SK-N-SH (cell line): Measurements from ENCODE around the gene ERAL1. TPM values are rescaled to one million over a fixed set of nuclear protein-coding genes. Genes with fewer than 3 reads are reported as not detected.

ENCODE experiments used
- CTCF ChIA-PET: fragments of 300-600, 350-600 bp; formaldehyde crosslinking; extraction: SDS; loops from one replicate; lab custom pipeline; 2021; lab: Yijun Ruan, JAX
- POLR2A ChIA-PET: fragments of 350-600 bp; sonication (Branson Sonifier 250); formaldehyde crosslinking; extraction: SDS; loops from one replicate; lab custom pipeline; 2020; ENCODE audit warnings: antibody characterized with exemption, inconsistent platforms; lab: Yijun Ruan, JAX
- DNase-seq: peaks from one replicate; pipeline ENCODE4 v3.0.0; 2012
- H2AFZ ChIP-seq: fragments of 200-600 bp; sonication (generic); 2 replicates; pipeline ENCODE4 v1.8.1; 2016; ENCODE audit warnings: antibody characterized with exemption, mild to moderate bottlenecking, low read depth
- H3F3A ChIP-seq: fragments of 200-600 bp; sonication (generic); replicated peaks from 2 replicates; pipeline ENCODE3; 2016; ENCODE audit warnings: antibody characterized with exemption, mild to moderate bottlenecking; ENCODE audit not compliant: insufficient read depth
- H3K27ac ChIP-seq, 2 experiments: fragments of 200-500 bp in 1 of 2; fragments of 200-600 bp in 1 of 2; sonication (Bioruptor generic) in 1 of 2; sonication (generic), shearing (Covaris generic) in 1 of 2; 2 replicates each; pipeline versions ENCODE4 v1.5.1 to v1.6.1; 2014 to 2016; ENCODE audit warnings: low read depth in 2 of 2, inconsistent platforms in 1 of 2, low read length in 1 of 2, mild to moderate bottlenecking in 1 of 2, mixed read lengths in 1 of 2
- H3K27me3 ChIP-seq: fragments of 200-600 bp; sonication (generic), shearing (Covaris generic); 2 replicates; pipeline ENCODE4 v1.6.1; 2016; ENCODE audit warnings: mixed run types; ENCODE audit not compliant: insufficient read depth
- H3K36me3 ChIP-seq, 2 experiments: fragments of 200-500 bp in 1 of 2; fragments of 200-600 bp in 1 of 2; sonication (Bioruptor generic) in 1 of 2; sonication (generic) in 1 of 2; replicated peaks in 1 of 2; 2 replicates each; pipeline versions ENCODE3 to v1.5.1; 2014 to 2016; ENCODE audit warnings: low read length in 1 of 2, mild to moderate bottlenecking in 1 of 2; ENCODE audit not compliant: insufficient read depth in 2 of 2, control insufficient read depth in 1 of 2
- H3K4me1 ChIP-seq, 2 experiments: fragments of 200-500 bp in 1 of 2; fragments of 200-600 bp in 1 of 2; sonication (Bioruptor generic) in 1 of 2; sonication (generic), shearing (Covaris generic) in 1 of 2; 2 replicates each; pipeline versions ENCODE4 v1.5.1 to v1.6.1; 2014 to 2016; ENCODE audit warnings: low read depth in 1 of 2, low read length in 1 of 2, mixed run types in 1 of 2; ENCODE audit not compliant: insufficient read depth in 2 of 2, control insufficient read depth in 1 of 2
- H3K4me2 ChIP-seq: fragments of 200-600 bp; sonication (generic), shearing (Covaris generic); 2 replicates; pipeline ENCODE4 v1.6.1; 2017; ENCODE audit warnings: mixed run types
- H3K4me3 ChIP-seq, 2 experiments: fragments of 200-500 bp in 1 of 2; fragments of 200-600 bp in 1 of 2; sonication (Bioruptor generic) in 1 of 2; sonication (generic), shearing (Covaris generic) in 1 of 2; 2 replicates each; pipeline versions ENCODE4 v1.5.1 to v1.8.1; 2014 to 2016; ENCODE audit warnings: low read depth in 2 of 2, inconsistent platforms in 1 of 2, low read length in 1 of 2, mild to moderate bottlenecking in 1 of 2, mixed read lengths in 1 of 2, moderate library complexity in 1 of 2
- H3K79me2 ChIP-seq: fragments of 200-600 bp; sonication (generic); 2 replicates; pipeline ENCODE4 v1.8.1; 2017; ENCODE audit warnings: mild to moderate bottlenecking; ENCODE audit not compliant: insufficient read depth
- H3K9ac ChIP-seq: fragments of 200-600 bp; sonication (generic); 2 replicates; pipeline ENCODE4 v1.6.1; 2017; ENCODE audit warnings: mixed run types
- H3K9me2 ChIP-seq: fragments of 200-600 bp; sonication (generic); 2 replicates; pipeline ENCODE4 v1.6.1; 2017; ENCODE audit warnings: mixed run types
- H3K9me3 ChIP-seq: fragments of 200-600 bp; sonication (generic); 2 replicates; pipeline ENCODE4 v1.6.1; 2017; ENCODE audit warnings: mixed run types, mild to moderate bottlenecking, moderate library complexity
- H4K20me1 ChIP-seq: fragments of 200-600 bp; sonication (generic); 2 replicates; pipeline ENCODE4 v1.6.1; 2017; ENCODE audit warnings: mild to moderate bottlenecking, mixed run types; ENCODE audit not compliant: insufficient read depth
- CHD2 ChIP-seq: fragments of 150-350 bp; IDR thresholded peaks from 2 replicates; pipeline ENCODE4 v1.6.1; 2018; ENCODE audit warnings: low read length; ENCODE audit not compliant: partially characterized antibody
- ELF1 ChIP-seq: IDR thresholded peaks from 2 replicates; pipeline ENCODE4 v1.4.0; 2012
- EZH2phosphoT487 ChIP-seq: fragments of 200-600 bp; sonication (generic); IDR thresholded peaks from 2 replicates; pipeline ENCODE4 v1.6.1; 2017; ENCODE audit warnings: low read depth, mixed run types, mild to moderate bottlenecking, antibody characterized with exemption, moderate library complexity, borderline replicate concordance
- GATA2 ChIP-seq: sonication (generic); formaldehyde crosslinking; IDR thresholded peaks from 2 replicates; pipeline ENCODE4 v1.5.0; 2020; ENCODE audit warnings: mild to moderate bottlenecking, missing genetic modification reagents
- JUND ChIP-seq: IDR thresholded peaks from 2 replicates; pipeline ENCODE4 v1.4.0; 2012
- MEF2A ChIP-seq: IDR thresholded peaks from 2 replicates; pipeline ENCODE4 v1.4.0; 2012; ENCODE audit warnings: low read depth, borderline replicate concordance
- MXI1 ChIP-seq: IDR thresholded peaks from 2 replicates; pipeline ENCODE4 v1.6.1; 2012; ENCODE audit warnings: mild to moderate bottlenecking, low read depth, low read length, improper control_type of control experiment
- NRF1 ChIP-seq: IDR thresholded peaks from 2 replicates; pipeline ENCODE4 v1.6.1; 2012; ENCODE audit warnings: low read depth, mild to moderate bottlenecking, low read length
- POLR2AphosphoS5 ChIP-seq: IDR thresholded peaks from 2 replicates; pipeline ENCODE4 v1.6.1; 2012; ENCODE audit warnings: low read depth, low read length
- RAD21 ChIP-seq: IDR thresholded peaks from 2 replicates; pipeline ENCODE4 v1.6.1; 2012; ENCODE audit warnings: mild to moderate bottlenecking, low read length
- RFX5 ChIP-seq: IDR thresholded peaks from 2 replicates; pipeline ENCODE4 v1.6.1; 2012; ENCODE audit warnings: mild to moderate bottlenecking, improper control_type of control experiment, low read length
- TAF1 ChIP-seq: IDR thresholded peaks from 2 replicates; pipeline ENCODE4 v1.6.1; 2012; ENCODE audit warnings: low read depth, mild to moderate bottlenecking, low read length, moderate library complexity, borderline replicate concordance
- TEAD4 ChIP-seq: IDR thresholded peaks from 2 replicates; pipeline ENCODE4 v1.4.0; 2012; ENCODE audit warnings: mild to moderate bottlenecking, borderline replicate concordance; ENCODE audit not compliant: insufficient read depth
- WGBS: methylation state at CpG from one replicate; pipeline ENCODE4 v1.1.6; 2017; ENCODE audit warnings: low lambda C conversion rate; 5-methylcytosine and 5-hydroxymethylcytosine counted together
- polyA plus RNA-seq, 3 experiments: library from polyadenylated mRNA; depleted of rRNA; stranded (reverse); fragments of >200 nt; gene quantifications; 2 replicates each; pipeline ENCODE4 v1.2.3, GENCODE V29; 2012
- TF ChIP-seq, protein P1 (sequence below): IDR thresholded peaks from 2 replicates; pipeline ENCODE4 v1.6.1; 2012; ENCODE audit warnings: mild to moderate bottlenecking, low read depth, low read length, moderate library complexity
- TF ChIP-seq, protein P2 (sequence below): IDR thresholded peaks from 2 replicates; pipeline ENCODE4; 2012
- TF ChIP-seq, protein P3 (sequence below): IDR thresholded peaks from 2 replicates; pipeline ENCODE4 v1.4.0; 2012; ENCODE audit warnings: low read depth
- TF ChIP-seq, protein P4 (sequence below): IDR thresholded peaks from 2 replicates; pipeline ENCODE4 v1.4.0; 2012; ENCODE audit warnings: low read depth, borderline replicate concordance
- TF ChIP-seq, protein P5 (sequence below): fragments of 150-350 bp; IDR thresholded peaks from 2 replicates; pipeline ENCODE4 v1.6.1; 2016; ENCODE audit warnings: mild to moderate bottlenecking, low read depth, low read length

The ERAL1 gene
- polyA plus RNA-seq, 1 of the 3 experiments (the other 2 are of a cell fraction) = 57.3 TPM

DNA sequence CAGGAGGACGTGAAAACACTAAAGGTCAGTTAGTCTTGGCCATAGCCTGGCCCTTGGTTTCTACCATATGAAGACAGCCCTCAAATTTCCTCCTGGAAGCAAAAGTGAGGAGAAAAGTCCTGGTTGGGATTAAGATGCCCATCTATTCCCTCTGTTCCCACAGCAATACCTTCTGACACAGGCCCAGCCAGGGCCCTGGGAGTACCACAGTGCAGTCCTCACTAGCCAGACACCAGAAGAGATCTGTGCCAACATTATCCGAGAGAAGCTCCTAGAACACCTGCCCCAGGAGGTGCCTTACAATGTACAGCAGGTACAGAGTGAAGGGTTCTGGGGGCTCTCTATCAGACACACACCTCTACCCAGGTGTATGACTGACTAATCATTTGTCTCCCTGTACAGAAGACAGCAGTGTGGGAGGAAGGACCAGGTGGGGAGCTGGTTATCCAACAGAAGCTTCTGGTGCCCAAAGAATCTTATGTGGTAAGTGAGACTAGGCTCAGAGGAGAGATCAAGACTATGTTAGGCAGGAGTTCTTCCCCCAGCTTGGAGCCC lies 4.1 kb downstream of the ERAL1 start:
- WGBS = 42% methylated on average over 2 of the region's 2 CpGs
- H3K9me3 ChIP-seq = no peaks in the 10 kb centered on the region
- POLR2A ChIA-PET = interaction anchor here (0.5 kb wide), 1 partner anchor 11 kb away, joined by 3 read pairs; no protein-coding TSS in a partner anchor
- no peak overlapping the region for H3K4me2 ChIP-seq
- no peaks in the 10 kb centered on the region for H4K20me1 ChIP-seq
- no peak overlapping the region for H2AFZ ChIP-seq
- TF ChIP-seq TEAD4 = no peak
- TF ChIP-seq TAF1 = no peak
- TF ChIP-seq, protein P1, sequence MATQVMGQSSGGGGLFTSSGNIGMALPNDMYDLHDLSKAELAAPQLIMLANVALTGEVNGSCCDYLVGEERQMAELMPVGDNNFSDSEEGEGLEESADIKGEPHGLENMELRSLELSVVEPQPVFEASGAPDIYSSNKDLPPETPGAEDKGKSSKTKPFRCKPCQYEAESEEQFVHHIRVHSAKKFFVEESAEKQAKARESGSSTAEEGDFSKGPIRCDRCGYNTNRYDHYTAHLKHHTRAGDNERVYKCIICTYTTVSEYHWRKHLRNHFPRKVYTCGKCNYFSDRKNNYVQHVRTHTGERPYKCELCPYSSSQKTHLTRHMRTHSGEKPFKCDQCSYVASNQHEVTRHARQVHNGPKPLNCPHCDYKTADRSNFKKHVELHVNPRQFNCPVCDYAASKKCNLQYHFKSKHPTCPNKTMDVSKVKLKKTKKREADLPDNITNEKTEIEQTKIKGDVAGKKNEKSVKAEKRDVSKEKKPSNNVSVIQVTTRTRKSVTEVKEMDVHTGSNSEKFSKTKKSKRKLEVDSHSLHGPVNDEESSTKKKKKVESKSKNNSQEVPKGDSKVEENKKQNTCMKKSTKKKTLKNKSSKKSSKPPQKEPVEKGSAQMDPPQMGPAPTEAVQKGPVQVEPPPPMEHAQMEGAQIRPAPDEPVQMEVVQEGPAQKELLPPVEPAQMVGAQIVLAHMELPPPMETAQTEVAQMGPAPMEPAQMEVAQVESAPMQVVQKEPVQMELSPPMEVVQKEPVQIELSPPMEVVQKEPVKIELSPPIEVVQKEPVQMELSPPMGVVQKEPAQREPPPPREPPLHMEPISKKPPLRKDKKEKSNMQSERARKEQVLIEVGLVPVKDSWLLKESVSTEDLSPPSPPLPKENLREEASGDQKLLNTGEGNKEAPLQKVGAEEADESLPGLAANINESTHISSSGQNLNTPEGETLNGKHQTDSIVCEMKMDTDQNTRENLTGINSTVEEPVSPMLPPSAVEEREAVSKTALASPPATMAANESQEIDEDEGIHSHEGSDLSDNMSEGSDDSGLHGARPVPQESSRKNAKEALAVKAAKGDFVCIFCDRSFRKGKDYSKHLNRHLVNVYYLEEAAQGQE = no peak
- TF ChIP-seq MEF2A = no peak
- no peak for TF ChIP-seq POLR2AphosphoS5
- TF ChIP-seq GATA2 (CRISPR knock-in tag) = no peak
- no peaks in the 10 kb centered on the region for H3F3A ChIP-seq
- peaks cover 7 to 28% of the 10 kb centered on the region in 2 experiments for H3K36me3 ChIP-seq
- no peak for DNase-seq
- H3K79me2 ChIP-seq = peaks cover 14% of the 10 kb centered on the region
- no peak overlapping the region for H3K9ac ChIP-seq
- no peaks in the 10 kb centered on the region for H3K27me3 ChIP-seq
- H3K9me2 ChIP-seq = no peaks in the 10 kb centered on the region
- no peak overlapping the region for H3K4me3 ChIP-seq
- CTCF ChIA-PET = interaction anchor here (1.0 to 1.5 kb wide), 3 partner anchors 10 to 132 kb away, joined by 3 to 5 read pairs (median 4); no protein-coding TSS in a partner anchor
- peaks cover 0 to 5% of the 10 kb centered on the region in 2 experiments; a peak in 2 of 4 replicates for H3K4me1 ChIP-seq
- H3K27ac ChIP-seq = no peak overlapping the region

DNA sequence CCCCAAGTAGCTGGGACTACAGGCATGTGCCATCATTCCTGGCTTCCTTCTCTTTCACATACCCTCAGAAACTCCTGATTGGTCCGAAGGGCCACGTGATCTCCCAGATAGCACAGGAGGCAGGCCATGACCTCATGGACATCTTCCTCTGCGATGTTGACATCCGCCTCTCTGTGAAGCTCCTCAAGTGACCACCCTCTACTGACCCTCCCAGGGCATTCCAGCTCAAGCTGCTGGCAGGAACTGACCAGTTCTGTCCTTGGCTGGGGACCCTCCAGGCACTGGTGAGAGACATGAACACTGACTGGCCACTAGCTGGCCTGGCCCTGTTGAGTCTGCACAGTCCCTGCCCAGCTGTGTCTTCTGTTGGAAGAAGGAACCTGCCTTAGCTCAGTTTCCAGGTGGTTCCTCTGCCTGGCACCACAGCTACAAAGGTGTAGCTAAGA lies 5.6 kb downstream of the ERAL1 start:
- no peak overlapping the region for H3K27ac ChIP-seq
- peaks cover 9% of the 10 kb centered on the region for H3K79me2 ChIP-seq
- H3K4me3 ChIP-seq = no peak overlapping the region
- no peaks in the 10 kb centered on the region for H3K27me3 ChIP-seq
- H3K36me3 ChIP-seq = peaks cover 7 to 28% of the 10 kb centered on the region in 2 experiments
- no peak overlapping the region for H2AFZ ChIP-seq
- H3K4me2 ChIP-seq = no peak overlapping the region
- ChIA-PET CTCF (interaction anchor here (0.9 kb wide), 1 partner anchor 93 kb away, joined by 3 read pairs; no protein-coding TSS in a partner anchor), POLR2A (interaction anchor here (0.7 to 1.0 kb wide), 2 partner anchors 18 to 91 kb away, joined by 3 read pairs; partner anchors contain the start of gene PHF12)
- no peaks in the 10 kb centered on the region for H4K20me1 ChIP-seq
- H3K4me1 ChIP-seq = peaks cover 0 to 3% of the 10 kb centered on the region in 2 experiments; a peak in 2 of 4 replicates
- no peak for DNase-seq
- no peaks in the 10 kb centered on the region for H3K9me2 ChIP-seq
- no peak overlapping the region for H3K9ac ChIP-seq
- WGBS = 94% methylated on average over 4 of the region's 4 CpGs
- H3K9me3 ChIP-seq = no peaks in the 10 kb centered on the region
- no peaks in the 10 kb centered on the region for H3F3A ChIP-seq
- TF ChIP-seq, protein P2, sequence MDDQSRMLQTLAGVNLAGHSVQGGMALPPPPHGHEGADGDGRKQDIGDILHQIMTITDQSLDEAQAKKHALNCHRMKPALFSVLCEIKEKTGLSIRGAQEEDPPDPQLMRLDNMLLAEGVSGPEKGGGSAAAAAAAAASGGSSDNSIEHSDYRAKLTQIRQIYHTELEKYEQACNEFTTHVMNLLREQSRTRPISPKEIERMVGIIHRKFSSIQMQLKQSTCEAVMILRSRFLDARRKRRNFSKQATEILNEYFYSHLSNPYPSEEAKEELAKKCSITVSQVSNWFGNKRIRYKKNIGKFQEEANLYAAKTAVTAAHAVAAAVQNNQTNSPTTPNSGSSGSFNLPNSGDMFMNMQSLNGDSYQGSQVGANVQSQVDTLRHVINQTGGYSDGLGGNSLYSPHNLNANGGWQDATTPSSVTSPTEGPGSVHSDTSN = no peak
- no peak for TF ChIP-seq EZH2phosphoT487
- TF ChIP-seq RFX5 = no peak
- TF ChIP-seq, protein P3, sequence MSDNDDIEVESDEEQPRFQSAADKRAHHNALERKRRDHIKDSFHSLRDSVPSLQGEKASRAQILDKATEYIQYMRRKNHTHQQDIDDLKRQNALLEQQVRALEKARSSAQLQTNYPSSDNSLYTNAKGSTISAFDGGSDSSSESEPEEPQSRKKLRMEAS = no peak
- TF ChIP-seq JUND = no peak
- TF ChIP-seq NRF1 = no peak
- no peak for TF ChIP-seq MEF2A
- TF ChIP-seq, protein P4, sequence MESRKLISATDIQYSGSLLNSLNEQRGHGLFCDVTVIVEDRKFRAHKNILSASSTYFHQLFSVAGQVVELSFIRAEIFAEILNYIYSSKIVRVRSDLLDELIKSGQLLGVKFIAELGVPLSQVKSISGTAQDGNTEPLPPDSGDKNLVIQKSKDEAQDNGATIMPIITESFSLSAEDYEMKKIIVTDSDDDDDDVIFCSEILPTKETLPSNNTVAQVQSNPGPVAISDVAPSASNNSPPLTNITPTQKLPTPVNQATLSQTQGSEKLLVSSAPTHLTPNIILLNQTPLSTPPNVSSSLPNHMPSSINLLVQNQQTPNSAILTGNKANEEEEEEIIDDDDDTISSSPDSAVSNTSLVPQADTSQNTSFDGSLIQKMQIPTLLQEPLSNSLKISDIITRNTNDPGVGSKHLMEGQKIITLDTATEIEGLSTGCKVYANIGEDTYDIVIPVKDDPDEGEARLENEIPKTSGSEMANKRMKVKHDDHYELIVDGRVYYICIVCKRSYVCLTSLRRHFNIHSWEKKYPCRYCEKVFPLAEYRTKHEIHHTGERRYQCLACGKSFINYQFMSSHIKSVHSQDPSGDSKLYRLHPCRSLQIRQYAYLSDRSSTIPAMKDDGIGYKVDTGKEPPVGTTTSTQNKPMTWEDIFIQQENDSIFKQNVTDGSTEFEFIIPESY = no peak
- no peak for TF ChIP-seq ELF1
- no peak for TF ChIP-seq CHD2
- TF ChIP-seq, protein P5, sequence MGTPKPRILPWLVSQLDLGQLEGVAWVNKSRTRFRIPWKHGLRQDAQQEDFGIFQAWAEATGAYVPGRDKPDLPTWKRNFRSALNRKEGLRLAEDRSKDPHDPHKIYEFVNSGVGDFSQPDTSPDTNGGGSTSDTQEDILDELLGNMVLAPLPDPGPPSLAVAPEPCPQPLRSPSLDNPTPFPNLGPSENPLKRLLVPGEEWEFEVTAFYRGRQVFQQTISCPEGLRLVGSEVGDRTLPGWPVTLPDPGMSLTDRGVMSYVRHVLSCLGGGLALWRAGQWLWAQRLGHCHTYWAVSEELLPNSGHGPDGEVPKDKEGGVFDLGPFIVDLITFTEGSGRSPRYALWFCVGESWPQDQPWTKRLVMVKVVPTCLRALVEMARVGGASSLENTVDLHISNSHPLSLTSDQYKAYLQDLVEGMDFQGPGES = no peak
- no peak for TF ChIP-seq RAD21
- TF ChIP-seq GATA2 (CRISPR knock-in tag) = no peak
- TF ChIP-seq POLR2AphosphoS5 = no peak
- no peak for TF ChIP-seq MXI1
